ENCODE results near the gene C17orf67. TPM values are rescaled to one million over a fixed set of nuclear protein-coding genes. Genes with fewer than 3 reads are reported as not detected.

The C17orf67 gene
- polyA plus RNA-seq, 3 donors: 0.34 to 0.45 (median 0.39) TPM

DNA sequence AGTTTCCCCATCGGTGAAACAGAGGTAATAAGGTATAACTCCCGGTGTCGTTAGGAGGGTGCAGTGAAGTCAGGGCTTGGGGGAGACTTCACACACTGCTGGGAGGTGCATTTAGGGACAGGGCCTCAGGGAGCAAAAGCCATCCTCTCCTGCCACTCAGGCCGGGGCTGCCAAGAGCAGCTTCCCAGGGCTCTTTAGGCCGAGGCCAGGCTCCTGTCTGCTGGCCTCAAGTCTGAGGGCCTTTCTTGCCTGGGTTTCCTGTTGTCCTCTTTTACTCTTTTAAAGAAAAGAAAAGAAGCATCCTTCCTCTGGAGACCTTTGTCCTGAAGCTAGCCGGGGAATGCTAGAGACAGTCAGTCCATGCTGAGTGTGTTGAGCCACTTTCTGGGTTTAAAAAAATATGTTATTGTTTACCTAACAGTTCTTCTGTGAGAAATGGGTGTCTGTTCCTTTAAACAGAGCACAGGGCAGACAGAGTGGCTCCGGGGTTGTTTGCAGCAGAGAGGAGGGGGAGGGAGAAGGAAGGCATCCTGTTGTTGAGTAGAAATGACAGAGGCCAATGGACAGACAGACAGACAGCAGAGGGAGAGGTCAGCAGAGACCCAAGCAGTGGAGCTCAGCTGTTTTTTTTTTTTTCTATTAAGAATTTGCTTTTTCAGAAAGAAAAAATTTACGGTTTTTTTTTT is 79.1 kb downstream of the C17orf67 start:
- H3K27ac ChIP-seq (ENCODE audit: low read depth, low read length): no peak overlapping the region
- 43 to 49% (median 46%) methylated on average over 8 of the region's 8 CpGs for WGBS, 3 donors

DNA sequence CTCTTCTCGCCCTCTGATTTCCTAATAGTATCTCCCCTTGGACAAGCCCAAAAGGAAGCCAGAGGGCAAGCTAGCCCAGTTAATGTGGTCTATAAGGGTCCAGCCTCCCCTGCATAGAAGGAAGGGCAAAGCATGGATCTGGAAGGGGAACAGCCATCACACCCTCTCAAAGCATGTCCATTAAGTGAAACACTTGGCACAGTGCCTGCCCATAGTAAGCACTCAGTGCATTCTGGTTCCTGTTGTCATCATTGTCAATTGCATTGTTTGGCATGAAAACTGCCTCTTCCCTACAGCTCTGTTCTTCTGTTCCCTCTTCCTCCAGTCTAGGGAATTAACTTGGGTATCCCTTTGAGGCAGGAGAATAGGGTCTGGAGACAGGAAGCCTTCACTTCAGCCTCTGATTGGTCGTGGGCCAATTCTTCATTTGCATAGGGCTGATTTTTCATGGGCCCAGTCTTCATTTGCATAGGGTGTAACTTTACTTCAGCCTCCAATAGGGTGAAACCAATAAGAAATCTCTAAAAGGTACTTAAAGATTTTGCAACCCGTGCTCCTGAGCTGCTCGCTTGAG is 81.4 kb downstream of the C17orf67 start:
- WGBS, 3 donors: 76 to 79% (median 76%) methylated on average over 4 of the region's 4 CpGs
- H3K27ac ChIP-seq (ENCODE audit: low read depth, low read length): no peak overlapping the region

DNA sequence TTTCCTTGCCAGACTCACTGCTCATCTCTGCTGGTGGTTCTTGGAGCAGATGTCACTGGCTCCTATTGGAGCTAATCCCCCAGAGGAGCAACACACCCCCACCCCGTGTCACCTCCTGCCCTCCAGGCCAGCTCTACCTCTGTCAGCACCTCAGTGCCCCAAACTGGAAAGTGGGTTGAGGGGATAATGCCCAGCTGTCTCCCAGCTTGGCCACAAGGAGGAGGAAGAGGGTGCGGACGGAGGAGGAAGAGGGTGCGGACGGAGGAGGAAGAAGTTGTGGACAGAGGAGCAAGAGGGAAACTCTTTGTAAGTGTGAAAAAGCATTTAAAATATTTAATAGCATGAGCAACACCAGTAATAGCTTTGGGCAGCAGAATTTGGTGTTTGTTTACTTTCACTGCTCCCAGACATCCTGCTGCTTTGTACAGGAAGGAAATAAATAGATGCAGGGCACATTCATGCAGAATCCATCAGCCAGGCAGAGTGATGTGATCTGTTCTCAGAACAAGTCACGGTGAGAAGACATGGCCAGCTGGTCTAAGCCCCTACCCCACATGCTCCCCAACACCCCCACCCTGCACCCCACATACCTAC is 82.5 kb downstream of the C17orf67 start:
- H3K27ac ChIP-seq (ENCODE audit: low read depth, low read length): no peak overlapping the region
- WGBS, 3 donors: 39 to 72% (median 43%) methylated on average over 6 of the region's 6 CpGs

DNA sequence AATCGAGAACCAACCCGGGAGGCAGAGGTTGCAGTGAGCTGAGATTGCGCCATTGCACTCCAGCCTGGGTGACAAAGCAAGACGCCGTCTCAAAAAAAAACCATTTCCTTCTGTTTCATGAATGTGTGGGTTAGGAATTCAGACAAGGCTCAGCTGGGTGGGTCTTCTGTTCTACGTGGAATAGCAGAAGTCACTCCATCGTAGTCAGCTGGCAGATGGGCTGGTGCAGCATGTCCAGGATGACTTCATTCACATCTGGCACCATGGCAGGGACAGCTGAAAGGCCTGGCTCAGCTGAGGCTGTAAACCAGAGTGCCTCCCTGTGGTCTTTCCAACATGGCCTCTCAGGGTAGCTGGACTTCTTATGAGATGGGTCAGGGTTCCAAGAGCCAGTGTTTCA is 89.0 kb downstream of the C17orf67 start:
- H3K27ac ChIP-seq (ENCODE audit: low read depth, low read length): no peak overlapping the region
- 70 to 91% (median 86%) methylated on average over 7 of the region's 7 CpGs for WGBS, 3 donors

DNA sequence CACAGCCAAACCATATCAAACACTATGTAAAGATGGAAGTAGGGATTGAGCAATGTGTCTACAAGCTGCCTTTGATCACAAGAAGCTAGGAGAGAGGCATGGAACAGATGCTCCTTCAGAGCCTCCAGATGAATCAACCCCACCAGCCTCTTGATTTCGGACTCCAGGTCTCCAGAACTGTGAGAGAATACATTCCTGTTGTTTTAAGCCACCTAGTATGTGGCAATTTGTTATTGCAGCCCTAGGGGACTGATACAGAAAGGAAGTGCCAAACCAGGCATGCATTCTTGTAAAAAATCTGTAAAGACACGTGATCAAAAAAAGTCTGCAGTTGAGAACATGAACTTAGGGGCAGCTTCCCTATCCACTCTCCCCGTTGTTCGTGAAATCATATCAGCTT is 91.1 kb downstream of the C17orf67 start:
- 66 to 70% (median 68%) methylated on average over 4 of the region's 4 CpGs for WGBS, 3 donors
- no peak overlapping the region for H3K27ac ChIP-seq (ENCODE audit: low read depth, low read length)

Other genes with a start within 250 kb of the C17orf67 start
- gene NOG, start 240.2 kb downstream of the C17orf67 start, polyA plus RNA-seq: under 1 TPM; 0.14 to 0.90 (median 0.37) TPM
- 1 to 10 TPM; 1.4 to 2.1 (median 1.6) TPM for gene DGKE, start 231 bp upstream of the C17orf67 start, polyA plus RNA-seq
- 10 to 100 TPM; 12.8 to 27.0 (median 18.4) TPM for gene TRIM25, start 80.1 kb upstream of the C17orf67 start, polyA plus RNA-seq
- gene COIL, start 127.1 kb upstream of the C17orf67 start, polyA plus RNA-seq: 1 to 10 TPM; 4.8 to 8.7 (median 7.3) TPM
- 10 to 100 TPM; 13.4 to 55.3 (median 38.1) TPM for gene SCPEP1, start 144.2 kb upstream of the C17orf67 start, polyA plus RNA-seq

Data from adipose tissue (tissue), 3 donors.